ENCODE data around the gene ADORA2B. TPM values are rescaled to one million over a fixed set of nuclear protein-coding genes. Genes with fewer than 3 reads are reported as not detected.
"Not testable (repeated sequence)": the region's sequence is repeated elsewhere in the genome, so short reads cannot be mapped to it uniquely, and the experiment has no call there.

Gene ADORA2B
- total and polyA plus RNA-seq, 12 donors, result 0.18 to 2.0 (median 0.64) TPM

DNA sequence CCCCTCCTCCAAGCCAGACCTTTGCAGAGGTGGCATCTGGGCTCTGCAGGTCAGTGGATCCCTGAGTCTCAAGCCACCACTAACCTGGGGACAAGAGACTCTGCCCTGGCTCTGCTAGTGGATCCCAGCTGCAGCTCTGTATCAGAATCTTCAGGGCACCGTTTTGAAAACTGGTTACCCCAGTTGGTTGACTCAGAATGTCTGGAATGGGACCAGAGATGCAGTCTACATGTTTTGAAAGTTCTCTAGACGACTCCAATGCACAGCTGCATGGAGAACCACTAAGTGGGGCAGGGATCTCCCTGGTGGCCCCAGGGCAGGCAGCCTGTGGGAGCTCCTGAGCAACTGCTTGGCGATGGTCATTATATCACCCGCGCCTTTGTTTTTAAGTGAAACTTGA lies 34.1 kb upstream of the ADORA2B start:
- Histone ChIP-seq H3K36me3 (no peaks in the 10 kb centered on the region), H3K4me1 (peaks cover 0 to 25% (median 15%) of the 10 kb centered on the region in 9 donors), H3K27ac (no peak overlapping the region), H3K27me3 (no peaks in the 10 kb centered on the region), H3K9me3 (peaks cover 0 to 6% (median 0%) of the 10 kb centered on the region in 11 donors), H3K4me3 (no peak overlapping the region)
- intact Hi-C loops (cut with DNase I), result no loop called here
- no peak for TF ChIP-seq CTCF (IDR thresholded peaks at IDR 0.05)
- 91 to 94% methylated on average over 5 of the region's 5 CpGs for WGBS, 2 donors
- no peak for DNase-seq
- ATAC-seq, result no peak

GRCh38 chr17:15911701-15912100 lies 33.2 kb upstream of the ADORA2B start:
- H3K27me3 ChIP-seq; ATAC-seq; intact Hi-C loops (cut with DNase I); H3K4me3 ChIP-seq; H3K27ac ChIP-seq; H3K9me3 ChIP-seq; H3K36me3 ChIP-seq; DNase-seq: not testable (repeated sequence)
- WGBS, 2 donors, result 83 to 94% methylated on average over 5 of the region's 5 CpGs
- H3K4me1 ChIP-seq, result peaks cover 0 to 25% (median 15%) of the 10 kb centered on the region in 9 donors

- Histone ChIP-seq H3K36me3 (no peaks in the 10 kb centered on the region), H3K9me3 (peaks cover 0 to 6% (median 0%) of the 10 kb centered on the region in 11 donors), H3K27me3 (peaks cover 0 to 11% (median 5%) of the 10 kb centered on the region in 7 donors), H3K27ac (peak overlapping the region in 1 of 10 donors; percentile 15), H3K4me1 (peaks cover 3 to 26% (median 21%) of the 10 kb centered on the region in 9 donors), H3K4me3 (no peak overlapping the region)
- no peak for DNase-seq
- WGBS, 2 donors, result 88 to 89% methylated on average over 9 of the region's 9 CpGs
- no peak for ATAC-seq
- intact Hi-C loops (cut with DNase I), result no loop called here
- TF ChIP-seq CTCF (IDR thresholded peaks at IDR 0.05), result no peak
Measured at GRCh38 chr17:15912416-15912955, 32.4 kb upstream of the ADORA2B start.

DNA sequence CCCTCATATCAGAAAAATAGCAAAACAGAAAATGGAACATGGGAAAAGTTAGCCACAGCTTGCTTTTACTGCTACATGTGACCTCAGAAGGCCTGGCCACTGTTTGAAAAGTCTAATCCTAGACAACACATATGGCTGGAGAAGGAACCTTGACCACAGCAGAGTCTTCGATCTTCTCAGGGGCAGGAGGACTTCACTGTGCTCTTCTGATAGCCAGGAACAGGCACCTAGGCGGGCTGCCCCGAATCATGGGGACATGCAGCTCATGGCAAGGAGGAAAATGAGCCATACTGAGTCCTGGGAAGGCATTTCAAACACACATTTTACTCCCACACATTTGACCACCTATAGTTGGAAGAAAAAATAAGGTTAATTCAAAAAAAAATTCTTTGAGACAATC lies 31.1 kb upstream of the ADORA2B start:
- Histone ChIP-seq H3K4me1 (peaks cover 4 to 29% (median 22%) of the 10 kb centered on the region in 9 donors), H3K27me3 (peaks cover 0 to 19% (median 7%) of the 10 kb centered on the region in 7 donors), H3K9me3 (peaks cover 0 to 6% (median 0%) of the 10 kb centered on the region in 11 donors), H3K4me3 (no peak overlapping the region), H3K27ac (peak overlapping the region in 5 of 10 donors; percentile 22 to 61 (median 35)), H3K36me3 (no peaks in the 10 kb centered on the region)
- 75 to 91% methylated on average over 3 of the region's 3 CpGs for WGBS, 2 donors
- TF ChIP-seq CTCF (IDR thresholded peaks at IDR 0.05), result no peak
- intact Hi-C loops (cut with DNase I), result no loop called here
- ATAC-seq, result peak in 3 of 8 donors; percentile 13 to 25 (median 22)
- DNase-seq, result no peak

Data from heart right ventricle (tissue), 16 donors.